ENCODE measurements around the gene C11orf91. TPM values are rescaled to one million over a fixed set of nuclear protein-coding genes. Genes with fewer than 3 reads are reported as not detected.

C11orf91 gene
- total and polyA plus RNA-seq, 2 of the 8 experiments (the other 6 are each of a cell fraction or from before 2014, with no cell fraction given), result not detected

GRCh38 chr11:33656768-33657167 lies 43.9 kb downstream of the C11orf91 start:
- Histone ChIP-seq H4K20me1 (replicated peaks in 1 of 2; ENCODE audit: control insufficient read depth in 1 of 2, insufficient read depth in 2 of 2, low read length in 2 of 2) (no peaks in the 10 kb centered on the region), H2AK5ac (ENCODE audit: low read depth, low read length) (no peak overlapping the region), H2BK12ac (ENCODE audit: low read depth, low read length) (no peak overlapping the region), H3K23me2 (ENCODE audit: low read depth, low read length) (no peaks in the 10 kb centered on the region), H3K9me3 (ENCODE audit: insufficient read depth in 2 of 2, low read depth in 1 of 2, low read length in 1 of 2) (no peaks in the 10 kb centered on the region), H2BK5ac (ENCODE audit: low read depth, low read length) (no peak overlapping the region), H3K4me2 (ENCODE audit: insufficient read depth in 1 of 2, low read depth in 2 of 2, low read length in 2 of 2) (no peak overlapping the region), H3K27me3 (replicated peaks in 1 of 4; ENCODE audit: control insufficient read depth in 3 of 4, extremely low read depth in 1 of 4, insufficient read depth in 3 of 4, low read length in 3 of 4) (no peaks in the 10 kb centered on the region), H3K27ac (ENCODE audit: low read depth, low read length) (no peak overlapping the region), H4K8ac (ENCODE audit: extremely low read depth, insufficient read depth, low read length) (no peak overlapping the region; the same call in 1 of the 2 replicates), H3K4me3 (ENCODE audit: extremely low read depth in 1 of 4, insufficient read depth in 2 of 4, low read depth in 3 of 4, low read length in 4 of 4) (no peak overlapping the region), H2BK120ac (replicated peaks; ENCODE audit: low read depth, low read length) (no peak overlapping the region), H3K4me1 (replicated peaks in 1 of 4; ENCODE audit: control insufficient read depth in 3 of 4, insufficient read depth in 4 of 4, low read length in 3 of 4) (no peaks in the 10 kb centered on the region), H3K9ac (replicated peaks in 1 of 4; ENCODE audit: extremely low read depth in 1 of 4, low read depth in 3 of 4, low read length in 3 of 4) (no peak overlapping the region), H3K4ac (replicated peaks; ENCODE audit: insufficient read length, low read depth, low read length) (no peak overlapping the region), H3K79me1 (ENCODE audit: low read depth, low read length) (no peaks in the 10 kb centered on the region), H2BK15ac (ENCODE audit: low read length) (no peak overlapping the region), H3K14ac (ENCODE audit: insufficient read length) (no peak overlapping the region), H3K79me2 (ENCODE audit: control insufficient read depth in 1 of 2, insufficient read depth in 2 of 2, low read length in 2 of 2) (no peaks in the 10 kb centered on the region), H4K5ac (ENCODE audit: insufficient read length, low read depth, low read length) (no peak overlapping the region), H2BK20ac (ENCODE audit: low read length) (no peak overlapping the region), H3K23ac (ENCODE audit: insufficient read length) (no peak overlapping the region), H3K56ac (replicated peaks; ENCODE audit: insufficient read length, low read depth, low read length) (no peak overlapping the region), H4K91ac (replicated peaks; ENCODE audit: insufficient read length, low read length) (no peak overlapping the region), H3K36me3 (ENCODE audit: control insufficient read depth in 2 of 4, insufficient read depth in 4 of 4, low read length in 3 of 4) (no peaks in the 10 kb centered on the region; a peak in 1 of 8 replicates), H2AFZ (ENCODE audit: low read length) (no peak overlapping the region), H3K18ac (ENCODE audit: extremely low read depth, low read length) (no peak overlapping the region; the same call in 1 of the 2 replicates)
- WGBS, 2 experiments (ENCODE audit: extremely low coverage in 1 of 2, insufficient coverage in 1 of 2, insufficient read length in 1 of 2, insufficient replicate concordance in 2 of 2, low coverage in 1 of 2, low lambda C conversion rate in 2 of 2, missing lambda C conversion rate in 1 of 2), result 93% methylated on average over 7 of the region's 7 CpGs; no CpG with 5 or more reads in 1 of the 2 experiments
- ChIA-PET POLR2A (ENCODE audit: partially characterized antibody) (no interaction called here), CTCF (ENCODE audit: partially characterized antibody) (no interaction called here)
- FAIRE-seq (no peak), DNase-seq (ENCODE audit: low read depth in 1 of 2, low spot score in 2 of 2) (no peak)
- TF ChIP-seq ZNF274 (IDR thresholded peaks at IDR 0.05; ENCODE audit: borderline replicate concordance, extremely low read depth, low read length), result no peak
- TF ChIP-seq KDM5A (IDR thresholded peaks at IDR 0.05; ENCODE audit: low read length), result no peak
- no peak for TF ChIP-seq CREB1 (IDR thresholded peaks at IDR 0.05)
- no peak for TF ChIP-seq SIN3A (conservative IDR thresholded peaks at IDR 0.05 in 1 of 2, IDR thresholded peaks at IDR 0.05 in 1 of 2; ENCODE audit: low read depth in 1 of 2, low read length in 2 of 2)
- no peak for TF ChIP-seq NANOG (IDR thresholded peaks at IDR 0.05; ENCODE audit: insufficient read depth, low read depth, low read length, poor library complexity, severe bottlenecking)
- no peak for TF ChIP-seq RBBP5 (IDR thresholded peaks at IDR 0.05; ENCODE audit: borderline replicate concordance, low read depth, low read length)
- TF ChIP-seq EP300 (IDR thresholded peaks at IDR 0.05; ENCODE audit: borderline replicate concordance in 1 of 2, low read depth in 2 of 2, low read length in 2 of 2), result no peak
- TF ChIP-seq CHD2 (IDR thresholded peaks at IDR 0.05; ENCODE audit: low read length), result no peak
- TF ChIP-seq RAD21 (IDR thresholded peaks at IDR 0.05 in 1 of 2, conservative IDR thresholded peaks at IDR 0.05 in 1 of 2; ENCODE audit: low read depth in 2 of 2, low read length in 2 of 2), result no peak
- TF ChIP-seq POU5F1 (IDR thresholded peaks at IDR 0.05; ENCODE audit: low read depth, low read length), result no peak

All from H1 (cell line).